ENCODE results near the gene BACH2.

The BACH2 gene

DNA sequence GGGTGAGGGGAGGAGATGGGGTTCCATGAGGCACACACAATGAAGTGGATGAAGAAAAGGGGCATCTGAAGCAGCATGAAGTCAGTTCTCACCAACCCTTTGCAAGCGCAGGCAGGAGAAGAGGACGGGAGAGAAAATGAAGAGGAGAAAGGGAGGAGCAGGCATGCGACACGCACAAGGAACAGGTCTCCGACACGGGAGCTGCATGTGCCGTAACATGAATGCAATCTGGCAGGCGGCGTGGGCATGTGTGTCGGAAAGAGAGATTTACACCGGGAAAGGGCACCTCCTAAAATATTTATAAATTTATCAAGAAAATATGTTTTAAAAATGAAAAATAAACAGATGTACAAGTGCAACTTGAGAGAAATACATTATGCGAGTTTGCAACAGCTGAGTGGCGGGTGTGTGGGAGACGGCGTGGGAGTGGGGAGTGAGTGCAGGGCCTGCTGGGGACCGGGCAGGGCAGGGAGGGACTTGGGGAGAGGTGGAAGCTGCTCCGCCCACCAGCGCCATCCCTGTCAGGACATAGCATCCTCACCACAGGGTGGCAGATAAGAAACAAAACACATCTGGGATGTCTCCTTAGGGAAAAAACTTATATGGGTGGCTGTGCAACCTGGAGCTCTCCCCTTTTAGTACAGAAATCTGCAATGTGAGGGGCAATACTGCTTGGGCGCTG is 361.8 kb downstream of the BACH2 start:
- Histone ChIP-seq H3F3A (ENCODE audit: insufficient read depth) (no peaks in the 10 kb centered on the region), H3K4me3 (ENCODE audit: insufficient read depth, low read length, poor library complexity, severe bottlenecking) (no peak overlapping the region), H3K79me2 (ENCODE audit: insufficient read depth, low read length) (no peaks in the 10 kb centered on the region), H3K27me3 (ENCODE audit: low read length) (no peaks in the 10 kb centered on the region), H3K9ac (ENCODE audit: low read length) (no peak overlapping the region), H3K9me3 (ENCODE audit: insufficient read depth, low read length) (no peaks in the 10 kb centered on the region), H3K36me3 (ENCODE audit: low read length) (no peaks in the 10 kb centered on the region), H3K4me2 (ENCODE audit: low read depth, low read length, poor library complexity, severe bottlenecking) (no peak overlapping the region), H3K9me2 (replicated peaks; ENCODE audit: insufficient read depth, low read length) (no peaks in the 10 kb centered on the region), H2AFZ (ENCODE audit: low read depth, low read length, severe bottlenecking) (no peak overlapping the region), H4K20me1 (ENCODE audit: low read depth, low read length) (no peaks in the 10 kb centered on the region), H3K27ac (ENCODE audit: low read depth, low read length) (no peak overlapping the region)
- TF ChIP-seq EZH2phosphoT487 (conservative IDR thresholded peaks at IDR 0.05; ENCODE audit: low read length): no peak
- TF ChIP-seq, protein P1, sequence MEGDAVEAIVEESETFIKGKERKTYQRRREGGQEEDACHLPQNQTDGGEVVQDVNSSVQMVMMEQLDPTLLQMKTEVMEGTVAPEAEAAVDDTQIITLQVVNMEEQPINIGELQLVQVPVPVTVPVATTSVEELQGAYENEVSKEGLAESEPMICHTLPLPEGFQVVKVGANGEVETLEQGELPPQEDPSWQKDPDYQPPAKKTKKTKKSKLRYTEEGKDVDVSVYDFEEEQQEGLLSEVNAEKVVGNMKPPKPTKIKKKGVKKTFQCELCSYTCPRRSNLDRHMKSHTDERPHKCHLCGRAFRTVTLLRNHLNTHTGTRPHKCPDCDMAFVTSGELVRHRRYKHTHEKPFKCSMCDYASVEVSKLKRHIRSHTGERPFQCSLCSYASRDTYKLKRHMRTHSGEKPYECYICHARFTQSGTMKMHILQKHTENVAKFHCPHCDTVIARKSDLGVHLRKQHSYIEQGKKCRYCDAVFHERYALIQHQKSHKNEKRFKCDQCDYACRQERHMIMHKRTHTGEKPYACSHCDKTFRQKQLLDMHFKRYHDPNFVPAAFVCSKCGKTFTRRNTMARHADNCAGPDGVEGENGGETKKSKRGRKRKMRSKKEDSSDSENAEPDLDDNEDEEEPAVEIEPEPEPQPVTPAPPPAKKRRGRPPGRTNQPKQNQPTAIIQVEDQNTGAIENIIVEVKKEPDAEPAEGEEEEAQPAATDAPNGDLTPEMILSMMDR (IDR thresholded peaks at IDR 0.05; ENCODE audit: insufficient read depth, low read length, poor library complexity, severe bottlenecking): no peak

- H2AFZ ChIP-seq (ENCODE audit: low read depth, low read length, severe bottlenecking): no peak overlapping the region
- TF ChIP-seq EZH2phosphoT487 (conservative IDR thresholded peaks at IDR 0.05; ENCODE audit: low read length): no peak
- TF ChIP-seq, protein P1 (IDR thresholded peaks at IDR 0.05; ENCODE audit: insufficient read depth, low read length, poor library complexity, severe bottlenecking): no peak
- H3K79me2 ChIP-seq (ENCODE audit: insufficient read depth, low read length): no peaks in the 10 kb centered on the region
- H3F3A ChIP-seq (ENCODE audit: insufficient read depth): no peaks in the 10 kb centered on the region
- H3K27ac ChIP-seq (ENCODE audit: low read depth, low read length): no peak overlapping the region
- H3K9me3 ChIP-seq (ENCODE audit: insufficient read depth, low read length): no peaks in the 10 kb centered on the region
- H4K20me1 ChIP-seq (ENCODE audit: low read depth, low read length): no peaks in the 10 kb centered on the region
- no peaks in the 10 kb centered on the region for H3K36me3 ChIP-seq (ENCODE audit: low read length)
- H3K27me3 ChIP-seq (ENCODE audit: low read length): no peaks in the 10 kb centered on the region
- no peak overlapping the region for H3K4me3 ChIP-seq (ENCODE audit: insufficient read depth, low read length, poor library complexity, severe bottlenecking)
- no peaks in the 10 kb centered on the region for H3K9me2 ChIP-seq (replicated peaks; ENCODE audit: insufficient read depth, low read length)
- no peak overlapping the region for H3K4me2 ChIP-seq (ENCODE audit: low read depth, low read length, poor library complexity, severe bottlenecking)
- no peak overlapping the region for H3K9ac ChIP-seq (ENCODE audit: low read length)
These were observed 364.3 kb downstream of the BACH2 start for GRCh38 chr6:89932245-89932802.

DNA sequence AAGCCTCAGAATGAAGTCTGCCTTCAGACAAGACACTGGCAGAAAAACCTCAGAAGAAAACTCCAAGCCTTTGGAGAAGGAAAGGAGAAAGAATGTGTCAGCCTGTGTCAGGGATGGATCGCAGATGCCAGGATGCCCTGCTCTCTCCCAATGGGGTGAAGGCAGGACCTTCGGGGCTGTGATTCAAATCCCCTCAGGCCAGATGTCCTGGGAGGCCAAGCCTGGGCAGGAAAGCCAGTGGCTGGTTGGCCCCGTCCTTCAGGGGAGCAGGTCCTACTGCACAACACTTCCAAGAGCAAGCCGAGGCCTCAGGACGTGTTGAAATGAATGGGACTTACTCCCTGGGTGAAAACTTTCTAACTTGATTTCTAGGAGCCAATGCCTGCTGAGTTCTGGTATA is 365.9 kb downstream of the BACH2 start:
- no peaks in the 10 kb centered on the region for H3K9me3 ChIP-seq (ENCODE audit: insufficient read depth, low read length)
- H3K9me2 ChIP-seq (replicated peaks; ENCODE audit: insufficient read depth, low read length): no peaks in the 10 kb centered on the region
- TF ChIP-seq, protein P1 (IDR thresholded peaks at IDR 0.05; ENCODE audit: insufficient read depth, low read length, poor library complexity, severe bottlenecking): no peak
- no peak for TF ChIP-seq EZH2phosphoT487 (conservative IDR thresholded peaks at IDR 0.05; ENCODE audit: low read length)
- no peak overlapping the region for H3K9ac ChIP-seq (ENCODE audit: low read length)
- no peak overlapping the region for H2AFZ ChIP-seq (ENCODE audit: low read depth, low read length, severe bottlenecking)
- H3F3A ChIP-seq (ENCODE audit: insufficient read depth): no peaks in the 10 kb centered on the region
- H3K4me2 ChIP-seq (ENCODE audit: low read depth, low read length, poor library complexity, severe bottlenecking): no peak overlapping the region
- H3K27me3 ChIP-seq (ENCODE audit: low read length): no peaks in the 10 kb centered on the region
- H3K36me3 ChIP-seq (ENCODE audit: low read length): no peaks in the 10 kb centered on the region
- H3K79me2 ChIP-seq (ENCODE audit: insufficient read depth, low read length): no peaks in the 10 kb centered on the region
- H3K27ac ChIP-seq (ENCODE audit: low read depth, low read length): no peak overlapping the region
- H3K4me3 ChIP-seq (ENCODE audit: insufficient read depth, low read length, poor library complexity, severe bottlenecking): no peak overlapping the region
- H4K20me1 ChIP-seq (ENCODE audit: low read depth, low read length): no peaks in the 10 kb centered on the region
